Right lobe of liver (tissue), 4 donors: ENCODE results near the gene HSPB6.

Experiments
- POLR2A ChIP-seq: fragments of 450-650 bp; IDR thresholded peaks from one replicate; pipeline ENCODE4 v1.6.1; 2017; ENCODE audit warnings: antibody characterized with exemption, mild to moderate bottlenecking
- TF ChIP-seq, protein P1 (sequence below), 4 donors: fragments of 200-600 bp in 3 of 4; fragments of 450-650 bp in 1 of 4; IDR thresholded peaks; one replicate each; pipeline versions ENCODE4 v1.5.1 to v1.8.0; 2016 to 2022; ENCODE audit warnings: antibody characterized with exemption in 4 of 4, mild to moderate bottlenecking in 2 of 4
- donor health status: DM: no; HTN: no; CAD: no.
- donor health status: DM: no; HTN: no; CAD: no.
- donor health status: DM: no; HTN: yes; CAD: no.

DNA sequence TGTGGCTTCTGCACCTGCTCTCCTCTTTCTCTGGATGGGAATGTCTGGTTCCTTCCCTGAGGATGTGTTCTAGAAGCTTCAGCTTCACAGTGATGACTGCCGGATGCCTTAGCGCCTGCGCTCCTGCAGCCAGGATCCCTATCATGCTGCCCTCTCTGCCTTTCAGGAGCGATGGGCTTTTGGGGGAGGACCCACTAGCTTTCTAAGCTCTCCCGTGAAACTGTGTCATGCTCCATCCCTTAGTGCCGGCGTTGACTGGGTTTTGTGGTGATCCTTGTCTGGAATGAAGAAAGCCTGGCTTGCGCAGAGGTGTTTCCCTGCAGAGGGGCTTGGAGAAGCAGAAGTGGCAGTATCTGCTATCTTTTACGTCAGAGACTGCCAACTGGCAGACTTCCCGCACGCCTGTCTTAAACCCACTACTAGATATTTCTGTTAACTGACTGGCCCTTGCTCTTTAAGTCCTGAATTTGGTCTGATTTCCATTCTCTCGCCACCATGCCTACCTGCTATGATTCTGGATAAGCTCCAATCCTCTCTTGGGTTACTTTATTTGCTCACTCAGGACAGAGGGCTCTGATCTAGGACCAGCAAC is 42.8 kb downstream of the HSPB6 start:
- TF ChIP-seq, protein P1, sequence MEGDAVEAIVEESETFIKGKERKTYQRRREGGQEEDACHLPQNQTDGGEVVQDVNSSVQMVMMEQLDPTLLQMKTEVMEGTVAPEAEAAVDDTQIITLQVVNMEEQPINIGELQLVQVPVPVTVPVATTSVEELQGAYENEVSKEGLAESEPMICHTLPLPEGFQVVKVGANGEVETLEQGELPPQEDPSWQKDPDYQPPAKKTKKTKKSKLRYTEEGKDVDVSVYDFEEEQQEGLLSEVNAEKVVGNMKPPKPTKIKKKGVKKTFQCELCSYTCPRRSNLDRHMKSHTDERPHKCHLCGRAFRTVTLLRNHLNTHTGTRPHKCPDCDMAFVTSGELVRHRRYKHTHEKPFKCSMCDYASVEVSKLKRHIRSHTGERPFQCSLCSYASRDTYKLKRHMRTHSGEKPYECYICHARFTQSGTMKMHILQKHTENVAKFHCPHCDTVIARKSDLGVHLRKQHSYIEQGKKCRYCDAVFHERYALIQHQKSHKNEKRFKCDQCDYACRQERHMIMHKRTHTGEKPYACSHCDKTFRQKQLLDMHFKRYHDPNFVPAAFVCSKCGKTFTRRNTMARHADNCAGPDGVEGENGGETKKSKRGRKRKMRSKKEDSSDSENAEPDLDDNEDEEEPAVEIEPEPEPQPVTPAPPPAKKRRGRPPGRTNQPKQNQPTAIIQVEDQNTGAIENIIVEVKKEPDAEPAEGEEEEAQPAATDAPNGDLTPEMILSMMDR (IDR thresholded peaks at IDR 0.05): no peak
- TF ChIP-seq POLR2A: no peak
